ENCODE results near the gene CD38. TPM values are rescaled to one million over a fixed set of nuclear protein-coding genes. Genes with fewer than 3 reads are reported as not detected.

Gene CD38
- total RNA-seq, 1 donor from 2014 or later = 1.0 TPM

DNA sequence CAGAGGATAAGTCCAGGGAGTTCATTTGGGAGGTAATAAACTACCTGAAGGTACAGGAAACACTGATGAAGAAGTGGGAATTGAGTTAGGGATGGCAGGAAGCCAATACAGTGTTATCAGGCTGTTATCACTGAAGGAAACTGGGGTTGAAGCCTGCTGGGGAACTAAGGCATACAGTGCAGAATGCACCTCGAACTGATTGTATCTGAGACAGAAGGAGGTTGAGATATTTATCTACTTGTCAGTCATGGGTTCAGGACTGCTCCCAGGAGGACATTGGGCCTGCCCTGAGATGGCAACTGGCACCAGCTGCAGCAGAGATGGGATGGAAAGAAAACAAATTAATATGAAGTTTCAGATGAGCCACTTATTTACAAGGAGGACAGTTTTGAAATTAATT lies 35.5 kb upstream of the CD38 start:
- Histone ChIP-seq H3K79me2 (ENCODE audit: insufficient read depth, low read length) (no peaks in the 10 kb centered on the region), H4K20me1 (ENCODE audit: insufficient read depth, low read length) (no peaks in the 10 kb centered on the region), H3K4me2 (ENCODE audit: low read length) (no peak overlapping the region), H3K9me3 (ENCODE audit: insufficient read depth, low read depth, low read length) (peaks cover 14% of the 10 kb centered on the region), H2AFZ (ENCODE audit: low read depth, low read length) (no peak overlapping the region), H3K27me3 (ENCODE audit: insufficient read depth, low read length) (no peaks in the 10 kb centered on the region), H3K36me3 (ENCODE audit: insufficient read depth, low read length) (no peaks in the 10 kb centered on the region), H3K27ac (ENCODE audit: low read depth, low read length) (no peak overlapping the region), H3K4me3 (ENCODE audit: insufficient read depth, low read depth, low read length) (no peak overlapping the region), H3K4me1 (ENCODE audit: insufficient read depth, low read length) (peaks cover 9% of the 10 kb centered on the region), H3K9ac (ENCODE audit: low read length) (no peak overlapping the region)
- peaks cover 6% of the 10 kb centered on the region for H3K4me1 Mint-ChIP-seq (ENCODE audit: low read depth, unreplicated experiment)
- H3K27me3 Mint-ChIP-seq (ENCODE audit: low read depth, unreplicated experiment) = no peaks in the 10 kb centered on the region
- no peak for TF ChIP-seq EZH2 (IDR thresholded peaks at IDR 0.05; ENCODE audit: insufficient read depth, low read length)
- TF ChIP-seq, protein P1, sequence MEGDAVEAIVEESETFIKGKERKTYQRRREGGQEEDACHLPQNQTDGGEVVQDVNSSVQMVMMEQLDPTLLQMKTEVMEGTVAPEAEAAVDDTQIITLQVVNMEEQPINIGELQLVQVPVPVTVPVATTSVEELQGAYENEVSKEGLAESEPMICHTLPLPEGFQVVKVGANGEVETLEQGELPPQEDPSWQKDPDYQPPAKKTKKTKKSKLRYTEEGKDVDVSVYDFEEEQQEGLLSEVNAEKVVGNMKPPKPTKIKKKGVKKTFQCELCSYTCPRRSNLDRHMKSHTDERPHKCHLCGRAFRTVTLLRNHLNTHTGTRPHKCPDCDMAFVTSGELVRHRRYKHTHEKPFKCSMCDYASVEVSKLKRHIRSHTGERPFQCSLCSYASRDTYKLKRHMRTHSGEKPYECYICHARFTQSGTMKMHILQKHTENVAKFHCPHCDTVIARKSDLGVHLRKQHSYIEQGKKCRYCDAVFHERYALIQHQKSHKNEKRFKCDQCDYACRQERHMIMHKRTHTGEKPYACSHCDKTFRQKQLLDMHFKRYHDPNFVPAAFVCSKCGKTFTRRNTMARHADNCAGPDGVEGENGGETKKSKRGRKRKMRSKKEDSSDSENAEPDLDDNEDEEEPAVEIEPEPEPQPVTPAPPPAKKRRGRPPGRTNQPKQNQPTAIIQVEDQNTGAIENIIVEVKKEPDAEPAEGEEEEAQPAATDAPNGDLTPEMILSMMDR (IDR thresholded peaks at IDR 0.05; ENCODE audit: insufficient read depth, low read depth, low read length) = no peak
- H3K27ac Mint-ChIP-seq (ENCODE audit: unreplicated experiment) = no peak overlapping the region
- peaks cover 37% of the 10 kb centered on the region for H3K9me3 Mint-ChIP-seq (ENCODE audit: unreplicated experiment)
- H3K36me3 Mint-ChIP-seq (ENCODE audit: low read depth, unreplicated experiment) = peaks cover 3% of the 10 kb centered on the region
- H3K4me3 Mint-ChIP-seq (ENCODE audit: unreplicated experiment) = no peak overlapping the region
- DNase-seq (ENCODE audit: low read depth) (no peak), FAIRE-seq (no peak)

DNA sequence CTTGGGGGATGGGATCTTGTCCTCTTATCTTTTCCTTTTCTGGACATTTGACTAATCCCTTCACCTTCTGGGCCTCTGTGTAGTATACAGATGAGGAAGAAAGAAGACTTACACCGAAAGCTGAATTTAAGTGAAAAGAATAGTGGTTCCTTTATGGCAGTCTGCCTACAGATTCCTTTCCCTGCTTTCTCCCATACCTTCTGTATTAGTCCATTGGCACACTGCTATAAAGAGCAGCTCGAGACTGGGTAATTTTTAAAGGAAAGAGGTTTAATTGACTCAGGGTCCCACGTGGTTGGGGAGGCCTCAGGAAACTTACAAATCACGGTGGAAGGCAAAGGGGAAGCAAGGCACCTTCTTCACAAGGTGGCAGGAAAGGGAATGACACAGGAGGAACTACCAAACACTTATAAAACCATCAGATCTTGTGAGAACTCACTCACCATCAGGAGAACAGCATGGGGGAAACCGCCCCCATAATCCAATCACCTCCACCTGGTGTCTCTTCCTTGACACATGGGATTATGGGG lies 34.0 kb upstream of the CD38 start:
- H3K27me3 Mint-ChIP-seq (ENCODE audit: low read depth, unreplicated experiment) = peaks cover 9% of the 10 kb centered on the region
- no peak overlapping the region for H3K27ac Mint-ChIP-seq (ENCODE audit: unreplicated experiment)
- DNase-seq (ENCODE audit: low read depth) (peak; percentile 73), FAIRE-seq (no peak)
- H3K4me3 Mint-ChIP-seq (ENCODE audit: unreplicated experiment) = no peak overlapping the region
- H3K9me3 ChIP-seq (ENCODE audit: insufficient read depth, low read depth, low read length) = peaks cover 14% of the 10 kb centered on the region
- H3K36me3 Mint-ChIP-seq (ENCODE audit: low read depth, unreplicated experiment) = peaks cover 3% of the 10 kb centered on the region
- H3K79me2 ChIP-seq (ENCODE audit: insufficient read depth, low read length) = no peaks in the 10 kb centered on the region
- H3K4me1 ChIP-seq (ENCODE audit: insufficient read depth, low read length) = peaks cover 1% of the 10 kb centered on the region
- H3K9ac ChIP-seq (ENCODE audit: low read length) = no peak overlapping the region
- TF ChIP-seq, protein P1 (IDR thresholded peaks at IDR 0.05; ENCODE audit: insufficient read depth, low read depth, low read length) = no peak
- TF ChIP-seq EZH2 (IDR thresholded peaks at IDR 0.05; ENCODE audit: insufficient read depth, low read length) = no peak
- peaks cover 3% of the 10 kb centered on the region for H3K4me1 Mint-ChIP-seq (ENCODE audit: low read depth, unreplicated experiment)
- H3K4me2 ChIP-seq (ENCODE audit: low read length) = no peak overlapping the region
- no peaks in the 10 kb centered on the region for H4K20me1 ChIP-seq (ENCODE audit: insufficient read depth, low read length)
- H3K27me3 ChIP-seq (ENCODE audit: insufficient read depth, low read length) = no peaks in the 10 kb centered on the region
- no peak overlapping the region for H3K27ac ChIP-seq (ENCODE audit: low read depth, low read length)
- H3K36me3 ChIP-seq (ENCODE audit: insufficient read depth, low read length) = no peaks in the 10 kb centered on the region
- H3K9me3 Mint-ChIP-seq (ENCODE audit: unreplicated experiment) = peaks cover 37% of the 10 kb centered on the region
- no peak overlapping the region for H3K4me3 ChIP-seq (ENCODE audit: insufficient read depth, low read depth, low read length)
- H2AFZ ChIP-seq (ENCODE audit: low read depth, low read length) = no peak overlapping the region

DNA sequence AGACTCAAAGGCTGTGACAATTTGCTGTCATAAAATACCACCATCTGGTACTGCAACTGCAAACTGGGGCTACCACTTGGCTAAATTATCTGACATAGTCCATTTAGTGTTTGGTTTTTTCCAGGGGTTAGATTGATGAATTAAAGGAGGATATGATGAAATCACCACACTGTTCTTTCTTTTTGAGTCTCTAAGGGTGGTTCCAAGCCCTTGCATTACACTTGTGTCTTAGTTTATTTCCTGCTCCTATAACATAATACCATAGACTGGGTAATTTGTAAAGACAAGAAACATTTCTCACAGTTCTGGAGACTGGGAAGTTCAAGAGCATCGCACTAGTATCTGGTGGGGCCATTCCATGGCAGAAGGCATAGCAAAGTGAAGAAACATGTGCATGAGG lies 32.0 kb upstream of the CD38 start:
- Mint-ChIP-seq H3K4me1 (ENCODE audit: low read depth, unreplicated experiment) (no peaks in the 10 kb centered on the region), H3K9me3 (ENCODE audit: unreplicated experiment) (peaks cover 34% of the 10 kb centered on the region), H3K27ac (ENCODE audit: unreplicated experiment) (no peak overlapping the region), H3K27me3 (ENCODE audit: low read depth, unreplicated experiment) (peaks cover 9% of the 10 kb centered on the region), H3K36me3 (ENCODE audit: low read depth, unreplicated experiment) (peaks cover 3% of the 10 kb centered on the region), H3K4me3 (ENCODE audit: unreplicated experiment) (no peak overlapping the region)
- Histone ChIP-seq H4K20me1 (ENCODE audit: insufficient read depth, low read length) (no peaks in the 10 kb centered on the region), H3K9me3 (ENCODE audit: insufficient read depth, low read depth, low read length) (peaks cover 14% of the 10 kb centered on the region), H3K4me2 (ENCODE audit: low read length) (no peak overlapping the region), H3K79me2 (ENCODE audit: insufficient read depth, low read length) (no peaks in the 10 kb centered on the region), H3K9ac (ENCODE audit: low read length) (no peak overlapping the region), H3K27ac (ENCODE audit: low read depth, low read length) (no peak overlapping the region), H3K36me3 (ENCODE audit: insufficient read depth, low read length) (no peaks in the 10 kb centered on the region), H3K27me3 (ENCODE audit: insufficient read depth, low read length) (no peaks in the 10 kb centered on the region), H3K4me1 (ENCODE audit: insufficient read depth, low read length) (no peaks in the 10 kb centered on the region), H2AFZ (ENCODE audit: low read depth, low read length) (no peak overlapping the region), H3K4me3 (ENCODE audit: insufficient read depth, low read depth, low read length) (no peak overlapping the region)
- DNase-seq (ENCODE audit: low read depth) = no peak
- no peak for FAIRE-seq
- TF ChIP-seq, protein P1 (IDR thresholded peaks at IDR 0.05; ENCODE audit: insufficient read depth, low read depth, low read length) = no peak
- no peak for TF ChIP-seq EZH2 (IDR thresholded peaks at IDR 0.05; ENCODE audit: insufficient read depth, low read length)

Data from astrocyte (in vitro differentiated cells and primary cell).